Epithelial cell of proximal tubule (primary cell): ENCODE data around the gene KRT17. TPM values are rescaled to one million over a fixed set of nuclear protein-coding genes. Genes with fewer than 3 reads are reported as not detected.
"Not testable (repeated sequence)": the region's sequence is repeated elsewhere in the genome, so short reads cannot be mapped to it uniquely, and the experiment has no call there.

Source experiments
- DNase-seq: peaks from one replicate; pipeline ENCODE4 v3.0.0-alpha.2; 2011; ENCODE audit warnings: low read depth
- H3K4me3 ChIP-seq: 2 replicates; pipeline ENCODE4 v1.5.1; 2011; ENCODE audit warnings: low read depth, mild to moderate bottlenecking, low read length
- total RNA-seq: library from RNA; depleted of rRNA; stranded (reverse); fragments of >200 nt; gene quantifications from 2 replicates; pipeline ENCODE4 v1.2.3, GENCODE V29; 2015
- TF ChIP-seq, protein P1 (sequence below): conservative IDR thresholded peaks from 2 replicates; pipeline ENCODE4 v1.5.1; 2012; ENCODE audit warnings: low read depth, mild to moderate bottlenecking, low read length

Gene KRT17
- total RNA-seq, 1 donor from 2014 or later, result 20.8 TPM

GRCh38 chr17:41627316-41628072, 3.1 kb upstream of the KRT17 start:
- DNase-seq, result no peak
- no peak overlapping the region for H3K4me3 ChIP-seq
- TF ChIP-seq, protein P1, sequence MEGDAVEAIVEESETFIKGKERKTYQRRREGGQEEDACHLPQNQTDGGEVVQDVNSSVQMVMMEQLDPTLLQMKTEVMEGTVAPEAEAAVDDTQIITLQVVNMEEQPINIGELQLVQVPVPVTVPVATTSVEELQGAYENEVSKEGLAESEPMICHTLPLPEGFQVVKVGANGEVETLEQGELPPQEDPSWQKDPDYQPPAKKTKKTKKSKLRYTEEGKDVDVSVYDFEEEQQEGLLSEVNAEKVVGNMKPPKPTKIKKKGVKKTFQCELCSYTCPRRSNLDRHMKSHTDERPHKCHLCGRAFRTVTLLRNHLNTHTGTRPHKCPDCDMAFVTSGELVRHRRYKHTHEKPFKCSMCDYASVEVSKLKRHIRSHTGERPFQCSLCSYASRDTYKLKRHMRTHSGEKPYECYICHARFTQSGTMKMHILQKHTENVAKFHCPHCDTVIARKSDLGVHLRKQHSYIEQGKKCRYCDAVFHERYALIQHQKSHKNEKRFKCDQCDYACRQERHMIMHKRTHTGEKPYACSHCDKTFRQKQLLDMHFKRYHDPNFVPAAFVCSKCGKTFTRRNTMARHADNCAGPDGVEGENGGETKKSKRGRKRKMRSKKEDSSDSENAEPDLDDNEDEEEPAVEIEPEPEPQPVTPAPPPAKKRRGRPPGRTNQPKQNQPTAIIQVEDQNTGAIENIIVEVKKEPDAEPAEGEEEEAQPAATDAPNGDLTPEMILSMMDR, result no peak

DNA sequence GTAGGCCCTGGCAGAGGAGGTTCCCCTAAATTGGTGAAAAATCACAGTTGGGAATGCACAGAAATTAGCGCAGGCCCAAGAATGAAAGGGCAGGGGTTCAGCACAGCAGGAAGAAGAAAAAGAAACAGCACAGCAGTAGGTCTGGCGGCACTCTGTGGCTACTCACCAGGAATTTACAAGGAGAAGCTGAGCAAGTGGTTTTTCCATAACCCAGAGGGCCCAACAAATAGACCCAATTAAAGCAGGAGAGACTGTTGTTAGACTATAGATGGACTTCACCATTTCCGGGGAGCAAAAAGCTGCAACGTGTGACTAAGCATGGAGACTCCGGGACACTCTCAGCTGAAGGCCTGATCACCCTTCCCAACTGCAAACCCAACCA, 2.5 kb upstream of the KRT17 start:
- not testable (repeated sequence) for DNase-seq, H3K4me3 ChIP-seq

- not testable (repeated sequence) for DNase-seq, H3K4me3 ChIP-seq
Observed at GRCh38 chr17:41626028-41626913, 1.9 kb upstream of the KRT17 start.

DNA sequence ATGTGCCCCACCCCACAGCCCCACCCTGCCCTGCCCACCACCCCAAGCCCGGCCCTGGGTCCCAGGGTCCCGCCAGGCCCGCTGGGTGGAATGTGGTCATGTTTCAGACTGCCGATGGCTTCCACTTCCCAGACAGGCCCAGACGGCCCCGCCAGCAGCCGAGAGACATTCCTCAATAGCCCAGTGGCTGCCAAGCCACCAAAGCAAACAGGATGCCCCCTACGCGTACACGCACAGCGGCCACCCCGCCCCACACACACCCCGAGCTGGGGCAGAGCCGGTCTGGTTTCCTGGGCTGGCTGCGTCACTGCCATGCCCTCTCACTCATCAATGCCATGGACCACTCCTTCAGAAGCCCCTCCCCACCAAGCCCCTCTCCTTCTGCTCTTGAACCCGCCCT, 1.2 kb upstream of the KRT17 start:
- TF ChIP-seq, protein P1, result no peak
- no peak for DNase-seq
- H3K4me3 ChIP-seq, result no peak overlapping the region

DNA sequence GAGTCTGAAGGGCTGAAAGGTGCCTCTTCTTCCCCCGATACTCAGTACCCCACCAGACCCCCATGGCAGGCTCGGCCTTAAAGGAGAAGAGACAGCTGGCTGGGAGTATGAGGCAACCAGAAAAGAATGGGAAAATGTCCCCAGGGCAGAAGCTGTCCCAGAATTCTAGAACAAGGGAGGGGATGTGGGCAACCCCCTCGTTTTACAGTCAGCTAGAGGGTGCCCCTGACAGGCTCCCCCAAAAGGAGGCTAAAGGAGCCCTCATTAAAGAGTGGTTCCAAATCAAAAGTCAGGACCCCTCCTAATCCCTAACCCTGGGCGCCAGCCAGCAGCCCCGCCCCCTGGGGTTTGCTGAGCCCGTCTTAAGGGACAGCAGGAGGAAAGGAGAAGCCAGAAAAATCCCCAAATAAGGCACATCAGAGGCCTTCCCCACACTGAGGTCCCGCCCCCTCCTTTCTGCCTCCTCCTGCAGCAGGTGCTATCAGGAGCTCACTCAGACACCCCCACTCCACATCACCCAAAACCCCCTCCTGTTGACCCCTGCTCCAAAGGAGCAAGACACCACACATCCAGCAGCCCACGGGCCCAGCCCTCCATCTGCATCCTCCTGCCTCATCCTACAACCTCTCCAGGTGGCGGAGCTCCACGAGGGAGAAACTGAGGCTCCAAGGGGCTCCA, 1.1 kb downstream of the KRT17 start:
- H3K4me3 ChIP-seq, DNase-seq: not testable (repeated sequence)

DNA sequence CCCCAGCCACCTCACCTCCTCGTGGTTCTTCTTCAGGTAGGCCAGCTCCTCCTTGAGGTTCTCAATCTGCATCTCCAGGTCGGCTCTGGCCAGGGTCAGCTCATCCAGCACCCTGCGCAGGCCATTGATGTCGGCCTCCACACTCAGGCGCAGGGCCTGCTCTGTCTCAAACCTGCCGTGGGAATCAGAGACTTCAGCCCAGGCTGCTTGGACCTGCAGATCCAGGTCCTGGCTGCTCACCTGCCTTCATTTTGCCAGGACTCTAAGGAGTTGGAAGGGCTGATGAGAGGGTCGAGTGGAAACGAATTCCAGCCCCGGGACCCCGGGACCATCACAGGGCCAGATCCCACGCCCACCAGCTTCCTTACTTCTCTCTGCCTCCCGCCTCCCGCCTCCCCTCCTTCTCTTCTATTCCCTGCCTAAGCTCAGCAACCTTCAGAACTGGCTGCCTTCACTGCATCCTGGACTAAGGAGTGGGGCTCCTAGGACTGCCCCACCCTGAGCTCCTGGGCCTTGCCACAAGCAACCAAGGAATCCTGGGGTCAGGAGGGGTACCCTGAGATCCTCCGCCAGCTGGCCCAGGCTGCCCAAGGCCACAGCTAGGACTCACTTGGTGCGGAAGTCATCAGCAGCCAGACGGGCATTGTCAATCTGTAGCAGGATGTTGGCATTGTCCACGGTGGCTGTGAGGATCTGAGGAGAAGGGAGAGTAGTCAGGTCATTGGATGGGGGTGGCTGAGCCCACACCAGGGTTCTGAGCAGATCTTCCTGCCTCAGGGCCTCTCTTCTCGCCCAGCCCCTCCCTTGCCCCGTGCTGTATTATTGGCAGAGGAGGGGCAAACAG, 1.8 kb downstream of the KRT17 start:
- not testable (repeated sequence) for DNase-seq, H3K4me3 ChIP-seq

- DNase-seq, result no peak
- H3K4me3 ChIP-seq, result no peak overlapping the region
- TF ChIP-seq, protein P1, result no peak
Observed at GRCh38 chr17:41621916-41622315, 2.5 kb downstream of the KRT17 start.

- not testable (repeated sequence) for H3K4me3 ChIP-seq, DNase-seq
Observed at GRCh38 chr17:41621435-41621817, 2.9 kb downstream of the KRT17 start.
